ENCODE results near the gene PCED1B. TPM values are rescaled to one million over a fixed set of nuclear protein-coding genes. Genes with fewer than 3 reads are reported as not detected.

The PCED1B gene
- total RNA-seq, 1 donor from 2014 or later = 0.41 TPM

GRCh38 chr12:47270782-47271664 lies 191.6 kb downstream of the PCED1B start:
- DNase-seq (ENCODE audit: extremely low spot score, unreplicated experiment) = no peak
- TF ChIP-seq, protein P1, sequence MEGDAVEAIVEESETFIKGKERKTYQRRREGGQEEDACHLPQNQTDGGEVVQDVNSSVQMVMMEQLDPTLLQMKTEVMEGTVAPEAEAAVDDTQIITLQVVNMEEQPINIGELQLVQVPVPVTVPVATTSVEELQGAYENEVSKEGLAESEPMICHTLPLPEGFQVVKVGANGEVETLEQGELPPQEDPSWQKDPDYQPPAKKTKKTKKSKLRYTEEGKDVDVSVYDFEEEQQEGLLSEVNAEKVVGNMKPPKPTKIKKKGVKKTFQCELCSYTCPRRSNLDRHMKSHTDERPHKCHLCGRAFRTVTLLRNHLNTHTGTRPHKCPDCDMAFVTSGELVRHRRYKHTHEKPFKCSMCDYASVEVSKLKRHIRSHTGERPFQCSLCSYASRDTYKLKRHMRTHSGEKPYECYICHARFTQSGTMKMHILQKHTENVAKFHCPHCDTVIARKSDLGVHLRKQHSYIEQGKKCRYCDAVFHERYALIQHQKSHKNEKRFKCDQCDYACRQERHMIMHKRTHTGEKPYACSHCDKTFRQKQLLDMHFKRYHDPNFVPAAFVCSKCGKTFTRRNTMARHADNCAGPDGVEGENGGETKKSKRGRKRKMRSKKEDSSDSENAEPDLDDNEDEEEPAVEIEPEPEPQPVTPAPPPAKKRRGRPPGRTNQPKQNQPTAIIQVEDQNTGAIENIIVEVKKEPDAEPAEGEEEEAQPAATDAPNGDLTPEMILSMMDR (conservative IDR thresholded peaks at IDR 0.05) = no peak
- Mint-ChIP-seq H3K27me3 (peaks cover 2% of the 10 kb centered on the region), H3K27ac (no peak overlapping the region), H3K4me3 (no peak overlapping the region), H3K4me1 (ENCODE audit: unreplicated experiment) (peaks cover 7% of the 10 kb centered on the region), H3K9me3 (no peaks in the 10 kb centered on the region), H3K36me3 (no peaks in the 10 kb centered on the region)

DNA sequence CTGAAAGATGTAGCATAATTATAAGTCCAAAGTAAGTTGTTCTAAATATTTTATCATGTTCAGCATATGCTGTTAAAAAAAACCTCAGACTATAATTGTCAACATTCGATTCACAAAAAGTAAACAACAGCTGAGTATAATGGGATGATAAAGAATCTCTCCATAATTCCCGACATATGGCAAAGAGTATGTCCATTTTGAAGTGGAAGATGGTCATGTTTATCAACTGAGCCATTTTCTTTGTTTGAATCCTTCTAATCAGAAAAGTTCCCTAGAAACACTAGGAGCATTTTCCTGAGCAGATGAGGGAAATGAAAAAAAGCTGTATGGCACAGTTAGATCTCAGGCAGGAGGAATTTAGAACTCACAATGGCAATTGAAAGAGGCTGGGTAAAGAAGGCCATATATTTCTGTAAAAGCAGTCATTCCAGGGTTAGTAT lies 192.4 kb downstream of the PCED1B start:
- Mint-ChIP-seq H3K9me3 (no peaks in the 10 kb centered on the region), H3K27me3 (peaks cover 2% of the 10 kb centered on the region), H3K36me3 (no peaks in the 10 kb centered on the region), H3K4me3 (no peak overlapping the region), H3K27ac (no peak overlapping the region), H3K4me1 (ENCODE audit: unreplicated experiment) (peaks cover 11% of the 10 kb centered on the region)
- no peak for DNase-seq (ENCODE audit: extremely low spot score, unreplicated experiment)
- TF ChIP-seq, protein P1 (conservative IDR thresholded peaks at IDR 0.05) = no peak

- Mint-ChIP-seq H3K27ac (no peak overlapping the region), H3K4me3 (no peak overlapping the region), H3K4me1 (ENCODE audit: unreplicated experiment) (peaks cover 12% of the 10 kb centered on the region), H3K27me3 (peaks cover 2% of the 10 kb centered on the region), H3K36me3 (no peaks in the 10 kb centered on the region), H3K9me3 (no peaks in the 10 kb centered on the region)
- TF ChIP-seq, protein P1 (conservative IDR thresholded peaks at IDR 0.05) = no peak
- no peak for DNase-seq (ENCODE audit: extremely low spot score, unreplicated experiment)
These were observed 193.2 kb downstream of the PCED1B start for GRCh38 chr12:47272412-47273190.

DNA sequence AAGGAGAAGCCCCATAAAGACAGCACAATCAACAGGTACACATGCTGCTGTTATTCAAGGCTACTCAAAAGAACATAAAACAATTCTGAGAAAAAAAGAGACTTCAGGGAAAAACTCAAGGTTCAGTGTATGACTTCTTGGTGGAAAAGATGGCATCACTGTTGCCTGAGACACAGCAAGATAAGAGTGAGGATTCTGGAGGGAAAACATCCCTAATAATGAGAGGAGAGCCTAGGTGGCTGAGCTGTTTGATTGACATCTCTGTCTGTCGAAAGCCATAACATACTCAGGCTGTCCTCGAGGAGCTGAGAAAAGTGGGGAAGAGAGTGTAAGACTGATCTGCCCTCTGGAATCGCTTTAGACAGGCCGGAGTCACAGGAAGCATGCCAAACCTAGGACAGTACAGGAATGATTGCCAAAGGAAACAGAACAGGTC lies 193.8 kb downstream of the PCED1B start:
- Mint-ChIP-seq H3K27me3 (peaks cover 2% of the 10 kb centered on the region), H3K4me1 (ENCODE audit: unreplicated experiment) (peaks cover 12% of the 10 kb centered on the region), H3K36me3 (no peaks in the 10 kb centered on the region), H3K9me3 (no peaks in the 10 kb centered on the region), H3K4me3 (no peak overlapping the region), H3K27ac (no peak overlapping the region)
- no peak for DNase-seq (ENCODE audit: extremely low spot score, unreplicated experiment)
- TF ChIP-seq, protein P1 (conservative IDR thresholded peaks at IDR 0.05) = no peak

- Mint-ChIP-seq H3K9me3 (no peaks in the 10 kb centered on the region), H3K4me1 (ENCODE audit: unreplicated experiment) (peaks cover 12% of the 10 kb centered on the region), H3K27me3 (peaks cover 2% of the 10 kb centered on the region), H3K4me3 (no peak overlapping the region), H3K27ac (no peak overlapping the region), H3K36me3 (no peaks in the 10 kb centered on the region)
- no peak for DNase-seq (ENCODE audit: extremely low spot score, unreplicated experiment)
- TF ChIP-seq, protein P1 (conservative IDR thresholded peaks at IDR 0.05) = no peak
These were observed 195.3 kb downstream of the PCED1B start for GRCh38 chr12:47274760-47275159.
